T-cell (primary cell): ENCODE measurements around the gene CXCR5. TPM values are rescaled to one million over a fixed set of nuclear protein-coding genes. Genes with fewer than 3 reads are reported as not detected.

Experiments
- ATAC-seq, 4 experiments: fragments of 200-7000 bp in 3 of 4; fragments of 150-1000 bp in 1 of 4; cut with Tn5 transposase; replicated peaks in 1 of 4; 1 replicate in 3 of 4; 2 replicates in 1 of 4; pipeline ENCODE4 v1.10.0; 2021; ENCODE audit warnings: moderate library complexity in 3 of 4, mild to moderate bottlenecking in 2 of 4, moderate number of reproducible peaks in 1 of 4
- CTCF ChIA-PET, 2 donors: fragments of 300-600 bp; sonication (Branson Sonifier 250); formaldehyde crosslinking; loops; one replicate each; lab custom pipeline; 2022; ENCODE audit warnings: antibody characterized with exemption in 2 of 2; lab: Charles Lee
- POLR2A ChIA-PET, 2 donors: fragments of 300-600 bp; sonication (Branson Sonifier 250); formaldehyde crosslinking; loops; one replicate each; lab custom pipeline; 2022; ENCODE audit warnings: antibody characterized with exemption in 2 of 2; lab: Charles Lee
- DNase-seq, 35 experiments: peaks; one replicate each; pipeline versions ENCODE4 v3.0.0 to v3.0.0-alpha.2; 2013 to 2023
- H3K27ac ChIP-seq: one replicate; pipeline ENCODE4 v1.5.1; 2013; ENCODE audit warnings: low read length
- H3K27me3 ChIP-seq, 2 experiments: replicated peaks in 1 of 2; 1 replicate in 1 of 2; 2 replicates in 1 of 2; pipeline versions ENCODE4 v1.6.1 to v1.7.0; 2013; ENCODE audit warnings: low read length in 1 of 2, mixed read lengths in 1 of 2; ENCODE audit not compliant: control insufficient read depth in 2 of 2, insufficient read depth in 2 of 2; ENCODE audit errors: extremely low read depth in 1 of 2
- H3K36me3 ChIP-seq, 2 donors: 1 replicate in 1 of 2; 2 replicates in 1 of 2; pipeline versions ENCODE4 v1.6.1 to v1.7.0; 2013; ENCODE audit warnings: low read length in 1 of 2; ENCODE audit not compliant: control insufficient read depth in 2 of 2, insufficient read depth in 1 of 2; ENCODE audit errors: extremely low read depth in 1 of 2
- H3K4me1 ChIP-seq, 2 experiments: 1 replicate in 1 of 2; 2 replicates in 1 of 2; pipeline versions ENCODE4 v1.6.1 to v1.7.0; 2013; ENCODE audit warnings: low read length in 2 of 2, mixed read lengths in 1 of 2; ENCODE audit not compliant: insufficient read depth in 2 of 2, control insufficient read depth in 1 of 2; ENCODE audit errors: extremely low read depth in 1 of 2
- H3K4me3 ChIP-seq, 2 donors: 1 replicate in 1 of 2; 2 replicates in 1 of 2; pipeline versions ENCODE4 v1.5.1 to v1.7.0; 2013; ENCODE audit warnings: mild to moderate bottlenecking in 2 of 2, low read length in 1 of 2, moderate library complexity in 1 of 2; ENCODE audit not compliant: control insufficient read depth in 1 of 2; ENCODE audit errors: extremely low read depth in 1 of 2
- H3K9me3 ChIP-seq: 2 replicates; pipeline ENCODE4 v1.7.0; 2013
- H3K27ac Mint-ChIP-seq, 2 donors: one replicate each; pipeline ENCODE4 v1.8.0; 2020 to 2021; ENCODE audit warnings: mild to moderate bottlenecking in 2 of 2, mixed read lengths in 2 of 2
- H3K27me3 Mint-ChIP-seq, 2 donors: one replicate each; pipeline ENCODE4 v1.8.0; 2021 to 2022; ENCODE audit warnings: mixed read lengths in 2 of 2
- H3K36me3 Mint-ChIP-seq: one replicate; pipeline ENCODE4 v1.8.0; 2021; ENCODE audit warnings: mixed read lengths
- H3K4me1 Mint-ChIP-seq, 3 donors: one replicate each; pipeline ENCODE4 v1.8.0; 2020 to 2022; ENCODE audit warnings: mixed read lengths in 3 of 3, mild to moderate bottlenecking in 1 of 3
- H3K4me3 Mint-ChIP-seq, 3 donors: one replicate each; pipeline ENCODE4 v1.8.0; 2020 to 2022; ENCODE audit warnings: mild to moderate bottlenecking in 3 of 3, mixed read lengths in 3 of 3, moderate library complexity in 3 of 3
- H3K9me3 Mint-ChIP-seq, 3 donors: one replicate each; pipeline ENCODE4 v1.8.0; 2020 to 2022; ENCODE audit warnings: mixed read lengths in 3 of 3
- WGBS: methylation state at CpG from one replicate; pipeline ENCODE4 v1.1.5; 2013; ENCODE audit warnings: missing lambda C conversion rate; ENCODE audit not compliant: insufficient coverage; 5-methylcytosine and 5-hydroxymethylcytosine counted together
- total RNA-seq, 35 experiments: library from RNA in 6 of 35; stranded (reverse) in 6 of 35; fragments of 120-200 nt in 1 of 35; gene quantifications; one replicate each; pipeline versions ENCODE4 v1.2.1 to v1.2.4 and lab custom pipeline; 2013 to 2026

Gene CXCR5
- total RNA-seq, 5 donors from 2014 or later (not counting 1 experiment from before 2014, with no cell fraction given): 4.7 to 10.6 (median 6.3) TPM

DNA sequence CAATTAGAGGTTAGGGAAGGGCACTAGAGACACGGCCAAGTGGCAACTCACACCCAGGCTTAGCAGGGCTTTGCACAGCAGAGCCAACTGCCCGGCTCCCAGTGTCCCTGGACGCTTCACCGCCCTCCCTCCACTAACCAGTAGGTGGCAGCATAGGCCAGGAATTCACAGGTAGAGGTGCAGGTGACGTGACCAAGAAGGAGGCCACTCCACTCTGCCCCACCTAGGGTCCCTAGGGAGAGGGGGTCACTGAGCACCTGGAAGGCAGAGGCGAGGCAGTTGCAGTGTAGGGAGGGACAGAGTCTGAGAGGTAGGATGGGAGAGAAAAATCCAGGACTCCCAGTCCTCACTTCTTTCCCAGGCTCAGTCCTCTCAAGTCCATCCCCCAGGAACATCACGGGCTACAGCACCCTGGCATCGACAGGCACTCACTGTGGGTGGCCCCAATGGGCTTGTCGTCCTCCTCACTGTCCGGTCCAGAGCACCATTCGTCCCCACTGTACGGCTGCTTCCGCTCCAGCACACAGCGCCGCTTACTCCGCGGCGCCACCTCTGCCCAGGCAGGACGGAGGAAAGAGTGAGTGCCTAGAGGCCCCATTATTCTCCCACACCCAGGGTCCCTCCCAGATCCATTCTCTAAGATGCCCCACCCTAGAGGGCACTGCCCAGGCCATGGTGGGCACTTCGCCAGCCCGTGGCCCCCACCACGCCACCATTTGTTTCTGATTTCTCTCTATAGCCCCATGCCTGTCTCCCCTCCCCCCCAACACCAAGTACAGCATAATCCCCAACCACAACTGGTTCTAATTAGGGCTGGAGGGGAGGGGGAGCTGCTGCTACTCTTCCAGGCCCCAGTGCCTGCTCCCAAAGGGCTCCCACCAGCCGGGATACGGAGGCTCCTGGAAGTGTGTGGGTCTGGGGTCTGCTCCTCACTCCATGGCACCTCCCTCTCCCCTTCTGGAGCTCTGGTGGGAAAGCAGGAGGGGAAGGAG lies 23.7 kb downstream of the CXCR5 start:
- Mint-ChIP-seq H3K4me3 (peak overlapping the region in 1 of 3 donors; percentile 74), H3K36me3 (peaks cover 33% of the 10 kb centered on the region), H3K27me3 (no peaks in the 10 kb centered on the region), H3K27ac (peak overlapping the region; percentile 87 to 91), H3K4me1 (peaks cover 39 to 53% (median 47%) of the 10 kb centered on the region in 3 donors), H3K9me3 (no peaks in the 10 kb centered on the region)
- Histone ChIP-seq H3K27ac (peak overlapping the region; percentile 50), H3K4me1 (peaks cover 20 to 67% of the 10 kb centered on the region in 2 experiments), H3K27me3 (no peaks in the 10 kb centered on the region), H3K4me3 (no peak overlapping the region), H3K9me3 (no peaks in the 10 kb centered on the region), H3K36me3 (peaks cover 0 to 65% of the 10 kb centered on the region in 2 donors)
- ATAC-seq (peak; percentile 49 to 56 (median 53)), DNase-seq (peak; percentile 56 to 92 (median 82))
- WGBS: 40% methylated on average over 4 of the region's 24 CpGs
- ChIA-PET CTCF (interaction anchor here in 1 of 2 donors (0.9 to 4.0 kb wide), 3 partner anchors 15 to 23 kb away, joined by 3 to 21 read pairs (median 5); no protein-coding TSS in a partner anchor), POLR2A (interaction anchor here (0.5 to 0.6 kb wide), 3 partner anchors 121 to 208 kb away, joined by 3 to 4 read pairs (median 3); no protein-coding TSS in a partner anchor)

DNA sequence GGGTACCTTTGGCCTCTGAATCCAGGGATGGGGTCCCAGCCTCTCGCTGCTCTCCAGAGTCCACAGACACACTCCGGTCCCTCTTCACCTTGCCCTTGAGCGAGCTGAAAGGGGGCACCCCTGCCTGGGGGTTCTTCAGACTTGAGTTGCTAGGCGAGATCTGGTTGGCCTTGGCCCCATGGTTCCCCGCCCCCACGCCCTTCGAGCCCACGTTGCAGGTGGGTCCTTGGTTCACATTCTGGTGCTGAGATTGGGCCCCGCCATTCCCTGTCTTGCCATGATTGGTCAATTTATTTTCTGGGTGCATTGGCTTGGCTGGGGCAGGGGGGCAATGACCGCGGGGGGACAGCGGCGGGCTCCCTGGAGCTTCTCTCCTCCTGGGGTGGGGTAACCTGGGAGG lies 24.6 kb downstream of the CXCR5 start:
- Histone ChIP-seq H3K4me3 (no peak overlapping the region), H3K4me1 (peaks cover 29 to 75% of the 10 kb centered on the region in 2 experiments), H3K9me3 (no peaks in the 10 kb centered on the region), H3K27ac (peak overlapping the region; percentile 50), H3K36me3 (peaks cover 0 to 57% of the 10 kb centered on the region in 2 donors), H3K27me3 (no peaks in the 10 kb centered on the region)
- whole genome bisulfite sequencing: 85% methylated on average over 7 of the region's 13 CpGs
- Mint-ChIP-seq H3K4me1 (peaks cover 46 to 62% (median 57%) of the 10 kb centered on the region in 3 donors), H3K9me3 (no peaks in the 10 kb centered on the region), H3K27me3 (no peaks in the 10 kb centered on the region), H3K4me3 (peak overlapping the region in 1 of 3 donors; percentile 74), H3K27ac (peak overlapping the region; percentile 87 to 91), H3K36me3 (peaks cover 33% of the 10 kb centered on the region)
- CTCF ChIA-PET: interaction anchor here (0.6 to 4.0 kb wide), 3 partner anchors 16 to 37 kb away, joined by 3 to 21 read pairs (median 6); no protein-coding TSS in a partner anchor
- no peak for ATAC-seq
- no peak for DNase-seq
- POLR2A ChIA-PET: interaction anchor here (0.5 to 1.6 kb wide), 5 partner anchors 13 to 209 kb away, joined by 3 to 12 read pairs (median 4); no protein-coding TSS in a partner anchor

DNA sequence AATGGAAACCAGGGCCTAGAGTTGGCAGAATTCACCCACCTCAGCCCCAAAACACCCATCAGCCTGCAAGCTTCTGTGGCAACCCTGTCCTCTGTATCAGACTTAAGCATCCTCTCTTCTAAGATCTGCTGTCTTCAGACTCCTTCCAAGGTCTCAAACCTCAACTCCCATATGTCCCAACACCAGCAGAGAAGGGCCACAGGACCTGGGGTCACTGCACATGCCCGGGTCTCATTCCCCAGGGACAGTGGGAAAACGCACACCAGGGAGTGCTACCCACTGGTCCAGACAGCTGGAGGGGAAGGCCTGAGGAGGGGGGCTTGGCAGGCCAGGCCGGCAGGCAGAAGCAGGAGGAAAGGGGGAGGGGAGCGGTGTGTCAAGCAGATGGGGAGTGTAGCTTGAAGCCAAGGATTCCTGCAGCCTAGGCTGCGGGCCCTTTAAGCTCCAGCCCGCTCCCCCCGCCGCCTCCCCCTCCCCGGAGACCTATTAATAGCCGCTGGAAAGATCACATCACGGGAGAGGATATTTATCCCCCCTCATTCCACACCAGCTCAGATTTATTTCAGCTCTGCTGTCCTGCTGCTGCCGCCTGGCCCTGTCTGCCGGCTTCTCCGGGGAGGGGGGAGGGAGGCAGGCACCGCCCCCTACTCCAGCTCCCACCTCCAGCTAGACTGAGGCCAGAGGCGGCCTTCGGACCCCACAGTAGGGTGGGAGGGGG lies 25.4 kb downstream of the CXCR5 start:
- ATAC-seq (peak in 1 of 4 experiments; percentile 9), DNase-seq (peak in 1 of 35 experiments; percentile 48)
- H3K4me1 Mint-ChIP-seq: peaks cover 49 to 68% (median 56%) of the 10 kb centered on the region in 3 donors
- H3K4me3 Mint-ChIP-seq: peak overlapping the region; percentile 42 to 74 (median 64)
- H3K27me3 ChIP-seq: no peaks in the 10 kb centered on the region
- 79% methylated on average over 2 of the region's 17 CpGs for WGBS
- H3K27ac ChIP-seq: peak overlapping the region; percentile 63
- peak overlapping the region in 1 of 2 donors; percentile 8 for H3K4me3 ChIP-seq
- H3K9me3 ChIP-seq: no peaks in the 10 kb centered on the region
- peaks cover 30% of the 10 kb centered on the region for H3K36me3 Mint-ChIP-seq
- no peaks in the 10 kb centered on the region for H3K9me3 Mint-ChIP-seq
- CTCF ChIA-PET: interaction anchor here (0.6 to 4.0 kb wide), 9 partner anchors 14 to 352 kb away, joined by 3 to 21 read pairs (median 3); partner anchors contain the start of genes BCL9L (in 1 of the 2) and DDX6 (in 1 of the 2)
- POLR2A ChIA-PET: interaction anchor here (0.6 to 1.6 kb wide), 5 partner anchors 14 to 110 kb away, joined by 4 to 12 read pairs (median 4); no protein-coding TSS in a partner anchor
- no peaks in the 10 kb centered on the region for H3K27me3 Mint-ChIP-seq
- H3K4me1 ChIP-seq: peaks cover 32 to 79% of the 10 kb centered on the region in 2 experiments
- H3K36me3 ChIP-seq: peaks cover 0 to 49% of the 10 kb centered on the region in 2 donors
- peak overlapping the region; percentile 91 to 92 for H3K27ac Mint-ChIP-seq

DNA sequence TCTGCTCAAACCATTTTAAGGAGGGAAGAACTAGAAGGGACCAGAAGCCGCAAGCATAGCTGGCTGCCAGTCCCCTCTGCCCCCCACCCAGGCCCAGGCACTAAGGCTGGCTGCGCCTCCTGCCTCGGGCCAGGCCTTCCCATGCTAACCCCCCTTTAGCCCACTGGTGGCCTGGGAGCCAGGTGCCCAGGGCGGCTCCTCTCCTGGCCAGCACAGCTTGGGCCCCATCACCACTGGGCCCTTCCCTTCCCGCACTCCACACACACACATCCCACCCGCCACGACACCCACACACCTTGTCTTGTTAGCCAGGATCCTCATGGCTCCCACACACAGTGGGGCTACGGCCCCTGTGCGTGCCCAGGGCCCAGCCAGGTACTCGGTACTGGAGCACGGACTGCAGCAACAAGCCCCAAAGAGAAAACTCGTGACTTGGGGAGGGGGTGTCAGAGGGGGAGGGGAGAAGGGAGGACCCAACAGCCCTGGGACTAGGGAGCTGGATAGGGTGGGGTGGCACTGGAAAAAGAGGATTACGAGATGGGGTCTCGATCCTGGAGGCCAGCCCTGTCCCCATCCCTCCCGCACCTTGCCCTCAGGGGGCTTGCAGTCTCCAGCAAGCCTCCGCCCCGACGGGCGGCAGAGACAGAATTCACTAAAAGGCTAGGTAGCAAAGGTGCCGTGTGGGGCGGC lies 26.1 kb downstream of the CXCR5 start:
- Mint-ChIP-seq H3K4me1 (peaks cover 56 to 75% (median 63%) of the 10 kb centered on the region in 3 donors), H3K27me3 (no peaks in the 10 kb centered on the region), H3K4me3 (peak overlapping the region; percentile 45 to 74 (median 64)), H3K36me3 (peaks cover 30% of the 10 kb centered on the region), H3K9me3 (no peaks in the 10 kb centered on the region), H3K27ac (peak overlapping the region; percentile 78 to 92)
- DNase-seq (no peak), ATAC-seq (no peak)
- Histone ChIP-seq H3K27me3 (no peaks in the 10 kb centered on the region), H3K27ac (peak overlapping the region; percentile 63), H3K36me3 (peaks cover 0 to 42% of the 10 kb centered on the region in 2 donors), H3K4me1 (peaks cover 34 to 82% of the 10 kb centered on the region in 2 experiments), H3K9me3 (no peaks in the 10 kb centered on the region), H3K4me3 (peak overlapping the region in 1 of 2 donors; percentile 18)
- ChIA-PET CTCF (interaction anchor here in 1 of 2 donors (0.6 to 4.0 kb wide), 3 partner anchors 21 to 108 kb away, joined by 3 to 21 read pairs (median 3); no protein-coding TSS in a partner anchor), POLR2A (interaction anchor here (0.5 to 1.6 kb wide), 4 partner anchors 14 to 31 kb away, joined by 4 to 12 read pairs (median 4); no protein-coding TSS in a partner anchor)
- 81% methylated on average over 11 of the region's 21 CpGs for WGBS

DNA sequence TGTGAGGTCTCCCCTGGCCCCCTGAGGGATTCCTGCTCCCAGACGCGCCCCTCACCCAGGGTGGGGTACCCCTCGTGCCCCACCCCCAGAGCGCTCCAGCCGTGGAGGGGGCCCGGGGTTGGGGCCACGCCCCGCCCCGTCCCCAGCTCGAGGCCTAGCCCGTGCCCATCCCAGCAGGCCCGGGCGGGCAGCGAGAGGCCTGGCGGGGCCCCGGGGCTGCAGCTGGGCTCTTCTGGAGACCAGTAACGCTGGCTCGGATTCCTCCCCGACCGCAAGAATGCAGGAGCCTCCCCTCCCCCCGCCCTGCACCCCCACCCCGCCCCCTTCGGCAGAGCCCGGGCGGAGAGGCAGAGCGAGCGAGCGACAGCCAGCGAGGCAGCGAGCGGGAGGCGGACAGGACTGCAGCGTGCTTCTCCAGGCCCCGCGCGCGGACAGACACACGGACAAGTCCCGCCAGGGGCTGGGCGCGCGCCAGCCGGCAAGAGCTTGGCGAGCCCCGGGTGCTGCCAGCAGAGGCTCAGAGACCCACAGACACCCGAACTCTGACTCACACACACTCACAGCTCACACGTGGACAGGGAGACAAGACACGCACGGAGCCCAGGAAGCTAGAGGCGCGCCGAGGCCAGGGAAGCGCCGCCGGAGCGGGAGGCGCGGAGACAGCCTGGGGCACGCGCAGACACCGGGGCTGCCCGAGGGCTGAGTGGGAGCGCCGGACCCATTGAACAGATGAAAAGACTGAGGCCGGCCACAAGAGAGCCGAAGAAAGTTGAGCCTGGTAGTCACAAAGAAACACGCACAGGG lies 26.8 kb downstream of the CXCR5 start:
- Mint-ChIP-seq H3K36me3 (peaks cover 30% of the 10 kb centered on the region), H3K4me3 (peak overlapping the region; percentile 76 to 93 (median 86)), H3K27ac (peak overlapping the region; percentile 92 to 96), H3K9me3 (no peaks in the 10 kb centered on the region), H3K27me3 (no peaks in the 10 kb centered on the region), H3K4me1 (peaks cover 63 to 83% (median 71%) of the 10 kb centered on the region in 3 donors)
- DNase-seq (peak in 24 of 35 experiments; percentile 29 to 78 (median 52)), ATAC-seq (peak; percentile 18 to 32 (median 30))
- Histone ChIP-seq H3K27me3 (no peaks in the 10 kb centered on the region), H3K36me3 (peaks cover 0 to 36% of the 10 kb centered on the region in 2 donors), H3K4me3 (peak overlapping the region; percentile 48 to 50), H3K27ac (peak overlapping the region; percentile 95), H3K4me1 (peaks cover 41 to 90% of the 10 kb centered on the region in 2 experiments), H3K9me3 (no peaks in the 10 kb centered on the region)
- ChIA-PET POLR2A (interaction anchor here (0.5 to 1.1 kb wide), 4 partner anchors 32 to 864 kb away, joined by 5 to 10 read pairs (median 6); no protein-coding TSS in a partner anchor), CTCF (interaction anchor here (0.7 to 4.0 kb wide), 4 partner anchors 12 to 20 kb away, joined by 3 to 30 read pairs (median 14); partner anchors contain the start of gene BCL9L (in 1 of the 2))
- WGBS: 14% methylated on average over 44 of the region's 67 CpGs
